RWPE2 (cell line): ENCODE measurements around the gene CCDC187.

Experiments used
- ATAC-seq: fragments of 200-7000 bp; cut with Tn5 transposase; 3 replicates; pipeline ENCODE4 v1.9.1; 2021; ENCODE audit warnings: low read depth
- DNase-seq: peaks from one replicate; pipeline ENCODE4 v3.0.0-alpha.2; 2020; ENCODE audit warnings: low spot score
- H3K27ac ChIP-seq: fragments of 450-650 bp; 2 replicates; pipeline ENCODE4 v1.5.1; 2017; ENCODE audit warnings: mild to moderate bottlenecking; ENCODE audit not compliant: poor library complexity, severe bottlenecking
- H3K27me3 ChIP-seq: fragments of 250-450 bp; sonication (Bioruptor Pico); 2 replicates; pipeline ENCODE4 v1.5.1; 2021; ENCODE audit warnings: mild to moderate bottlenecking, moderate library complexity; ENCODE audit not compliant: insufficient read depth, poor library complexity, severe bottlenecking
- H3K36me3 ChIP-seq: fragments of 250-450 bp; sonication (Bioruptor Pico); 2 replicates; pipeline ENCODE4 v1.5.1; 2020; ENCODE audit warnings: low read depth, mild to moderate bottlenecking, moderate library complexity
- H3K4me1 ChIP-seq: fragments of 250-450 bp; sonication (Bioruptor Pico); 2 replicates; pipeline ENCODE4 v1.5.1; 2021; ENCODE audit warnings: mild to moderate bottlenecking, moderate library complexity; ENCODE audit not compliant: insufficient read depth, poor library complexity, severe bottlenecking
- H3K4me3 ChIP-seq: fragments of 250-450 bp; sonication (Bioruptor Pico); 2 replicates; pipeline ENCODE4 v1.5.1; 2021; ENCODE audit warnings: mild to moderate bottlenecking, moderate library complexity; ENCODE audit not compliant: severe bottlenecking
- H3K9me3 ChIP-seq: fragments of 250-450 bp; sonication (Bioruptor Pico); 2 replicates; pipeline ENCODE4 v1.5.1; 2021; ENCODE audit warnings: mild to moderate bottlenecking, moderate library complexity; ENCODE audit not compliant: severe bottlenecking
- CTCF ChIP-seq: fragments of 450-650 bp; IDR thresholded peaks from one replicate; pipeline ENCODE4 v1.5.1; 2017; ENCODE audit warnings: mild to moderate bottlenecking, moderate library complexity; ENCODE audit not compliant: poor library complexity, severe bottlenecking

The CCDC187 gene

GRCh38 chr9:136274786-136275654 is 28.9 kb downstream of the CCDC187 start:
- ATAC-seq (peak; percentile 9; the same call in 1 of the 3 replicates), DNase-seq (no peak)
- Histone ChIP-seq H3K27ac (no peak overlapping the region), H3K4me1 (no peaks in the 10 kb centered on the region), H3K36me3 (no peaks in the 10 kb centered on the region), H3K4me3 (no peak overlapping the region), H3K27me3 (peaks cover 12% of the 10 kb centered on the region), H3K9me3 (no peaks in the 10 kb centered on the region)
- TF ChIP-seq CTCF, result no peak

- no peak for TF ChIP-seq CTCF
- Histone ChIP-seq H3K27ac (no peak overlapping the region), H3K27me3 (peaks cover 12% of the 10 kb centered on the region), H3K9me3 (no peaks in the 10 kb centered on the region), H3K4me3 (no peak overlapping the region), H3K4me1 (no peaks in the 10 kb centered on the region), H3K36me3 (no peaks in the 10 kb centered on the region)
- ATAC-seq (peak; percentile 10; the same call in 1 of the 3 replicates), DNase-seq (no peak)
Measured at GRCh38 chr9:136273921-136274785, 29.7 kb downstream of the CCDC187 start.

GRCh38 chr9:136273244-136273865 is 30.5 kb downstream of the CCDC187 start:
- no peak overlapping the region for H3K27ac ChIP-seq
- DNase-seq, result no peak
- H3K27me3 ChIP-seq, result peaks cover 12% of the 10 kb centered on the region

DNA sequence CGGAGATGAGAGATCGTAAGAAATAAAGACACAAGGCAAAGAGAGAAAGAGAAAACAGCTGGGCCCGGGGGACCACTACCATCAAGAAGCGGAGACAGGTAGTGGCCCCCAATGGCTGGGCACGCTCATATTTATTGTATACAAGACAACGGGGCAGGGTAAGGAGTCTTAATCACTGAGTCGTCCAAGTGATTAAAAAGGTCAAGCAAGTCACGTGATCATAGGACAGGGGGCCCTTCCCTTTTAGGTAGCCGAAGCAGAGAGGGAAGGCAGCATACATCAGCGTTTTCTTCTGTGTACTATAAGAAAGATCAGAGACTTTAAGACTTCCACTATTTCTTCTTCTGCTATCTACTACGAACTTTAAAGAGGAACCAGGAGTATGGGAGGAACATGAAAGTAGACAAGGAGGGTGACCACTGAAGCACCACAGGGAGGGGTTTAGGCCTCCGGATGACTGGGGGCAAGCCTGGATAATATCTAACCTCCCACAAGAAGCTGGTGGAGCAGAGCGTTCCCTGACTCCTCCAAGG is 33.7 kb downstream of the CCDC187 start:
- Histone ChIP-seq H3K27ac (no peak overlapping the region), H3K9me3 (no peaks in the 10 kb centered on the region), H3K27me3 (peaks cover 7% of the 10 kb centered on the region), H3K4me3 (no peak overlapping the region), H3K4me1 (no peaks in the 10 kb centered on the region), H3K36me3 (no peaks in the 10 kb centered on the region)
- TF ChIP-seq CTCF, result no peak
- DNase-seq, result no peak
- ATAC-seq, result no peak

More at GRCh38 chr9:136273244-136273865, 30.5 kb downstream of the CCDC187 start:
- TF ChIP-seq CTCF, result no peak
- Histone ChIP-seq H3K36me3 (no peaks in the 10 kb centered on the region), H3K4me3 (no peak overlapping the region), H3K9me3 (no peaks in the 10 kb centered on the region), H3K4me1 (no peaks in the 10 kb centered on the region)
- ATAC-seq, result no peak
